Mesothelial cell of epicardium (in vitro differentiated cells): ENCODE measurements around the gene TAB3. TPM values are rescaled to one million over a fixed set of nuclear protein-coding genes. Genes with fewer than 3 reads are reported as not detected.

Experiments
- DNase-seq, 2 experiments: peaks; one replicate each; pipeline ENCODE4 v3.0.0; 2021; ENCODE audit warnings: low spot score in 2 of 2; ENCODE audit not compliant: unreplicated experiment in 2 of 2
- H3K27ac Mint-ChIP-seq: 2 replicates; pipeline ENCODE4 v1.8.0; 2021; ENCODE audit warnings: mixed read lengths
- H3K27me3 Mint-ChIP-seq: 2 replicates; pipeline ENCODE4 v1.8.0; 2021; ENCODE audit warnings: low read depth, mixed read lengths
- H3K36me3 Mint-ChIP-seq: 2 replicates; pipeline ENCODE4 v1.8.0; 2021; ENCODE audit warnings: mixed read lengths
- H3K4me1 Mint-ChIP-seq: 2 replicates; pipeline ENCODE4 v1.8.0; 2021; ENCODE audit warnings: mixed read lengths
- H3K4me3 Mint-ChIP-seq: 2 replicates; pipeline ENCODE4 v1.8.0; 2021; ENCODE audit warnings: mild to moderate bottlenecking, moderate library complexity, mixed read lengths
- H3K9me3 Mint-ChIP-seq: 2 replicates; pipeline ENCODE4 v1.8.0; 2021; ENCODE audit warnings: mixed read lengths
- CTCF ChIP-seq: fragments of 200-600 bp; sonication (generic); IDR thresholded peaks from one replicate; pipeline ENCODE4 v1.5.0; 2021; ENCODE audit warnings: antibody characterized with exemption; ENCODE audit not compliant: unreplicated experiment
- total RNA-seq: library from RNA; stranded (reverse); gene quantifications from 3 replicates; pipeline ENCODE4 v1.2.1, GENCODE V29; 2021

TAB3 gene
- total RNA-seq, 1 donor from 2014 or later, result 28.9 TPM

GRCh38 chrX:30875957-30876356 is 13.1 kb downstream of the TAB3 start:
- DNase-seq, result no peak

GRCh38 chrX:30874851-30875250 is 14.2 kb downstream of the TAB3 start:
- no peak for TF ChIP-seq CTCF
- no peak for DNase-seq
- H3K9me3 Mint-ChIP-seq, result peaks cover 21% of the 10 kb centered on the region
- H3K36me3 Mint-ChIP-seq, result peaks cover 1% of the 10 kb centered on the region
- peaks cover 32% of the 10 kb centered on the region for H3K4me1 Mint-ChIP-seq
- no peak overlapping the region for H3K4me3 Mint-ChIP-seq
- no peaks in the 10 kb centered on the region for H3K27me3 Mint-ChIP-seq
- H3K27ac Mint-ChIP-seq, result no peak overlapping the region

More at GRCh38 chrX:30875957-30876356, 13.1 kb downstream of the TAB3 start:
- Mint-ChIP-seq H3K27me3 (no peaks in the 10 kb centered on the region), H3K4me1 (peaks cover 38% of the 10 kb centered on the region), H3K36me3 (no peaks in the 10 kb centered on the region), H3K4me3 (no peak overlapping the region), H3K9me3 (peaks cover 28% of the 10 kb centered on the region), H3K27ac (peak overlapping the region; percentile 72)
- TF ChIP-seq CTCF, result no peak

GRCh38 chrX:30870572-30870971 is 18.5 kb downstream of the TAB3 start:
- Mint-ChIP-seq H3K27me3 (no peaks in the 10 kb centered on the region), H3K4me1 (peaks cover 5% of the 10 kb centered on the region), H3K9me3 (peaks cover 20% of the 10 kb centered on the region), H3K4me3 (no peak overlapping the region), H3K36me3 (peaks cover 3% of the 10 kb centered on the region), H3K27ac (no peak overlapping the region)
- DNase-seq, result no peak
- no peak for TF ChIP-seq CTCF

- H3K36me3 Mint-ChIP-seq, result peaks cover 3% of the 10 kb centered on the region
- no peak overlapping the region for H3K27ac Mint-ChIP-seq
Measured at GRCh38 chrX:30865612-30866011, 23.4 kb downstream of the TAB3 start.

GRCh38 chrX:30865015-30865414 is 24.0 kb downstream of the TAB3 start:
- no peak for DNase-seq
- H3K4me1 Mint-ChIP-seq, result no peaks in the 10 kb centered on the region
- H3K27ac Mint-ChIP-seq, result no peak overlapping the region
- no peak overlapping the region for H3K4me3 Mint-ChIP-seq
- peaks cover 4% of the 10 kb centered on the region for H3K9me3 Mint-ChIP-seq
- TF ChIP-seq CTCF, result peak; percentile 14
- H3K36me3 Mint-ChIP-seq, result peaks cover 2% of the 10 kb centered on the region
- no peaks in the 10 kb centered on the region for H3K27me3 Mint-ChIP-seq

More at GRCh38 chrX:30865612-30866011, 23.4 kb downstream of the TAB3 start:
- Mint-ChIP-seq H3K9me3 (peaks cover 4% of the 10 kb centered on the region), H3K4me3 (no peak overlapping the region), H3K4me1 (no peaks in the 10 kb centered on the region), H3K27me3 (no peaks in the 10 kb centered on the region)
- no peak for TF ChIP-seq CTCF
- no peak for DNase-seq

- H3K36me3 Mint-ChIP-seq, result peaks cover 4% of the 10 kb centered on the region
- no peaks in the 10 kb centered on the region for H3K27me3 Mint-ChIP-seq
- peaks cover 5% of the 10 kb centered on the region for H3K9me3 Mint-ChIP-seq
- no peak overlapping the region for H3K4me3 Mint-ChIP-seq
- no peaks in the 10 kb centered on the region for H3K4me1 Mint-ChIP-seq
- no peak overlapping the region for H3K27ac Mint-ChIP-seq
- DNase-seq, result no peak
- no peak for TF ChIP-seq CTCF
Measured at GRCh38 chrX:30864383-30864785, 24.7 kb downstream of the TAB3 start.
